Right lobe of liver (tissue), 6 donors: Measurements from ENCODE around the gene ELL. TPM values are rescaled to one million over a fixed set of nuclear protein-coding genes. Genes with fewer than 3 reads are reported as not detected.
A peak's percentile ranks its signal among the peaks of the same experiment; 100 is the strongest.

Source experiments
- ATAC-seq, 4 donors: fragments of 200-7000 bp; cut with Tn5 transposase; one replicate each; pipeline ENCODE4 v1.9.1; 2020; ENCODE audit warnings: mild to moderate bottlenecking in 4 of 4, moderate library complexity in 4 of 4
- DNase-seq, 3 donors: peaks; one replicate each; pipeline ENCODE4 v3.0.0-alpha.2; 2020
- H3K27ac ChIP-seq, 3 donors: fragments of 200-600 bp; one replicate each; pipeline ENCODE4 v1.8.0; 2022
- H3K27me3 ChIP-seq, 2 donors: fragments of 200-600 bp; one replicate each; pipeline ENCODE4 v1.8.0; 2022
- H3K36me3 ChIP-seq, 4 donors: fragments of 200-600 bp; sonication (generic) in 1 of 4; one replicate each; pipeline versions ENCODE4 v1.5.1 to v1.8.0; 2017 to 2022; ENCODE audit warnings: control low read depth in 1 of 4
- H3K4me1 ChIP-seq, 4 donors: fragments of 200-600 bp; sonication (generic) in 1 of 4; one replicate each; pipeline versions ENCODE4 v1.5.1 to v1.8.0; 2017 to 2022; ENCODE audit warnings: control low read depth in 1 of 4
- H3K4me3 ChIP-seq, 3 donors: fragments of 200-600 bp; one replicate each; pipeline ENCODE4 v1.8.0; 2022
- H3K9me3 ChIP-seq, 4 donors: fragments of 200-600 bp; sonication (generic) in 1 of 4; one replicate each; pipeline versions ENCODE4 v1.5.1 to v1.8.0; 2017 to 2022; ENCODE audit warnings: control low read depth in 1 of 4
- POLR2A ChIP-seq: fragments of 450-650 bp; IDR thresholded peaks from one replicate; pipeline ENCODE4 v1.6.1; 2017; ENCODE audit warnings: antibody characterized with exemption, mild to moderate bottlenecking
- WGBS: methylation state at CpG from one replicate; pipeline ENCODE4 v1.1.6; 2018; ENCODE audit warnings: low coverage, low lambda C conversion rate; ENCODE audit not compliant: insufficient coverage; ENCODE audit errors: missing lambda C conversion rate; 5-methylcytosine and 5-hydroxymethylcytosine counted together
- intact Hi-C, 2 donors: fragments of 100-400 bp; cut with DNase I; formaldehyde crosslinking; loops; one replicate each; pipeline versions ENCODE4 v1.11.2 to v1.14.1; 2022
- total RNA-seq, 6 experiments: library from RNA; depleted of rRNA in 2 of 6; stranded (reverse); fragments of >200 nt in 2 of 6; fragmentation: NEBNext Ultra II Directional in 3 of 6; extraction: Animal tissue kit (Norgen Biotek cat#: 25700) in 3 of 6; gene quantifications; one replicate each; pipeline versions ENCODE4 v1.1.0 to v1.2.4, GENCODE V29; 2016 to 2023
- TF ChIP-seq, protein P1 (sequence below), 4 donors: fragments of 200-600 bp in 3 of 4; fragments of 450-650 bp in 1 of 4; IDR thresholded peaks; one replicate each; pipeline versions ENCODE4 v1.5.1 to v1.8.0; 2016 to 2022; ENCODE audit warnings: antibody characterized with exemption in 4 of 4, mild to moderate bottlenecking in 2 of 4
- donor health status: DM: no; HTN: yes; CAD: no.
- donor health status: DM: no; HTN: no; CAD: no.
- donor health status: DM: no; HTN: no; CAD: no.
- donor health status: DM: no; HTN: yes; CAD: no.
- donor health status: DM: no; HTN: yes; CAD: no.

Gene ELL
- total RNA-seq, 6 experiments from 2014 or later, result 5.3 to 11.9 (median 8.6) TPM

DNA sequence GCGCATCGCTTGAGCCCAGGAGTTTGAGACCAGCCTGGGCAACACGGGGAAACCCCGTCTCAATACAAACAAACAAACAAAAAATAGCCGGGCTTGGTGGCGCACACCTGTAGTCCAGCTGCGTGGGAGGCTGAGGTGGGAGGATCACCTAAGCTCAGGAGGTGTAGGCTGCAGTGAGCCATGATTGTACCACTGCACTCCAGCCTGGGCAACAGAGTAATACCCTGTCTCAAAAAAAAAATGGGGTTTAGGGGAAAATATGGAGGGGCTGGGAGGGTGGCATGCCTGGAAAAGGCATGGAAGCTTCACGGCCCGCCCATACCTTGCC is 82.0 kb downstream of the ELL start:
- intact Hi-C loops, result loop anchor here in 1 of 2 donors (10.0 kb wide), 1 partner anchor 415 kb away; no protein-coding TSS in a partner anchor
- H3K27me3 ChIP-seq, result no peaks in the 10 kb centered on the region
- H3K9me3 ChIP-seq, result no peaks in the 10 kb centered on the region
- DNase-seq (no peak), ATAC-seq (no peak)
- H3K4me3 ChIP-seq, result no peak overlapping the region
- peaks cover 0 to 26% (median 6%) of the 10 kb centered on the region in 4 donors for H3K4me1 ChIP-seq
- H3K36me3 ChIP-seq, result peaks cover 0 to 21% (median 10%) of the 10 kb centered on the region in 4 donors
- WGBS, result 30% methylated on average over 6 of the region's 9 CpGs
- TF ChIP-seq POLR2A, result no peak
- TF ChIP-seq, protein P1, sequence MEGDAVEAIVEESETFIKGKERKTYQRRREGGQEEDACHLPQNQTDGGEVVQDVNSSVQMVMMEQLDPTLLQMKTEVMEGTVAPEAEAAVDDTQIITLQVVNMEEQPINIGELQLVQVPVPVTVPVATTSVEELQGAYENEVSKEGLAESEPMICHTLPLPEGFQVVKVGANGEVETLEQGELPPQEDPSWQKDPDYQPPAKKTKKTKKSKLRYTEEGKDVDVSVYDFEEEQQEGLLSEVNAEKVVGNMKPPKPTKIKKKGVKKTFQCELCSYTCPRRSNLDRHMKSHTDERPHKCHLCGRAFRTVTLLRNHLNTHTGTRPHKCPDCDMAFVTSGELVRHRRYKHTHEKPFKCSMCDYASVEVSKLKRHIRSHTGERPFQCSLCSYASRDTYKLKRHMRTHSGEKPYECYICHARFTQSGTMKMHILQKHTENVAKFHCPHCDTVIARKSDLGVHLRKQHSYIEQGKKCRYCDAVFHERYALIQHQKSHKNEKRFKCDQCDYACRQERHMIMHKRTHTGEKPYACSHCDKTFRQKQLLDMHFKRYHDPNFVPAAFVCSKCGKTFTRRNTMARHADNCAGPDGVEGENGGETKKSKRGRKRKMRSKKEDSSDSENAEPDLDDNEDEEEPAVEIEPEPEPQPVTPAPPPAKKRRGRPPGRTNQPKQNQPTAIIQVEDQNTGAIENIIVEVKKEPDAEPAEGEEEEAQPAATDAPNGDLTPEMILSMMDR (IDR thresholded peaks at IDR 0.05), result no peak
- no peak overlapping the region for H3K27ac ChIP-seq

DNA sequence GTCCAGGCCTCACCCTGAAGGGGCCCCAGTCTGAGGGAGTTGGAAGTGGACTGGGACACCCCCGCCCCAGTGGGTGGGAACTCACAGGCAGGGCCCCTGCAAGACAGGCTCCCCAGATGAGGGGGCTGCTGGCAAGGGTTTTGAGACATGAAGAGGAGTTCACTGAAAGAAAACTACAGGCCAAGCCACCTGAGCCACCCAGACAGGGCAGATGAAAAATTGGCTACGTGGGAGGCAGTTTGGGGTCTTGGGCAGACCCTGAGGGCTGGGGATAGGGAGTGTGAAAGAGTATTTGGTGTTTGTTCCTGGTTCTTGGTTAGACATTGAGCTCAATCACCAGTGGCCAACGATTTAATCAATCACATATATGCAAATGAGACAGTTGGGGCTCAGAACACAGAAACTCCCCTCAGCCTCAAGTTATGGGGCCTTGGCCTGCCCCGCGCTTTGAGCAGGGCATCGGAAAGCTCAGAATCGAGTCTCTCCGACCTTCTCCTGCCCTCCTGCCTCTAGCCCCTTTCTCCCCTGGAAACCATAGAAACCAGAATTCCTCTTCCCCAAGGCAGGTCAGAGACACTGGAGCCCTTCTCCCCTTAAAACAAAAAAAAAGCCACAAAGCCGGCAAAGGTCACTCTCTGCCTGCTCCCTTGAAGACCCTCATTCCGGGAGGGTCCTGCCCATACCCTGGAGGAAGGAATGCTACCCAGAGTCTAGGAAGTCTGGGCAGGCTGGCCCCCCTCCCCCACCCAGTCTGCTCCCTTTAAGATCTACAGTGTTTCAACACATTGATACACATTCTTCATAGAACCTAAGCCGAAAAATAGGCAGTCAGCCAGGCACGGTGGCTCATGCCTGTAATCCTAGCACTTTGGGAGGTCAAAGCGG is 82.6 kb downstream of the ELL start:
- H3K36me3 ChIP-seq, result peaks cover 0 to 15% (median 5%) of the 10 kb centered on the region in 4 donors
- no peak overlapping the region for H3K27ac ChIP-seq
- 39% methylated on average over 7 of the region's 13 CpGs for WGBS
- no peak overlapping the region for H3K4me3 ChIP-seq
- ATAC-seq (peak; percentile 1 to 53 (median 24)), DNase-seq (peak in 1 of 3 donors; percentile 70)
- H3K4me1 ChIP-seq, result peaks cover 0 to 26% (median 6%) of the 10 kb centered on the region in 4 donors
- no peaks in the 10 kb centered on the region for H3K27me3 ChIP-seq
- intact Hi-C loops, result no loop called here
- TF ChIP-seq POLR2A, result no peak
- TF ChIP-seq, protein P1 (IDR thresholded peaks at IDR 0.05), result no peak
- no peaks in the 10 kb centered on the region for H3K9me3 ChIP-seq

DNA sequence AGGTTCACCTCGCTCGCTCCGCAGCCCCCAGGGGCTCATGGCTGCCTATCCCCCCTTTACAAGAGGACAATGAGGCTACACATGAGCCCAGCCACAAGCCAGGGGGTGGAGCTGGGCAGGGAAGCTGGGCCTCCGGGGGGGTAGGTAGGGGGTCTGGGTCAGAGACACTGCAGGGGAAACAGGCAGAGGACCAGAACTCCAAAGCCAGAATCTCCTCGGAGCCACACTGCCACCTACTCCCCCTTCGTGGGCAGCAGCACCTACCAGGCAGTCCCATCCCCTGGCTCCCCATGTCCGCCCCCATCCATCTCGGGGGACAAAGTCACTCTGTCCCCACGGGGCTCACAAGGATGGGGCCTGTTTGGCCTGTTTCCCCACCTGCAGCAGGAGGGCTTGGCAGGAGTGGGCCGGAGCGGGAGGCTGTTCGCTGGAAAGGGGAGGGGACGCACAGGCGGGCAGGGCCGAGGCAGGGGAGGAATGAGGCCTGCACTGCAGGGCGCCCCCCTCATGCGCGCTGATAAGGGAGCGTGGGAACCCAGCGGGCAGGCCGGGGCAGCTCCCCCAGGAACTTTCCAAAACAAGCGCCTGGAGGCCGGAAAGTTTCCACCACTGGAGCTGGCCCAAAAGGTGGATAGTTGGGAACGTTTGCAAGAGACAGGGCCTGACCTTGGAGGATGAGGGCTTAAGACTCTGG is 83.4 kb downstream of the ELL start:
- ATAC-seq, result peak in 2 of 4 donors; percentile 1 to 5

More for the DNA sequence above, 83.4 kb downstream of the ELL start:
- Histone ChIP-seq H3K4me1 (peaks cover 0 to 26% (median 6%) of the 10 kb centered on the region in 4 donors), H3K36me3 (peaks cover 0 to 7% (median 0%) of the 10 kb centered on the region in 4 donors), H3K27me3 (no peaks in the 10 kb centered on the region), H3K4me3 (peak overlapping the region in 1 of 3 donors; percentile 41), H3K9me3 (no peaks in the 10 kb centered on the region), H3K27ac (peak overlapping the region in 1 of 3 donors; percentile 12)
- WGBS, result 0% methylated on average over 1 of the region's 24 CpGs
- DNase-seq, result no peak
- intact Hi-C loops, result no loop called here
- no peak for TF ChIP-seq POLR2A
- TF ChIP-seq, protein P1 (IDR thresholded peaks at IDR 0.05), result no peak
